Measurements from ENCODE around the gene RAB24. TPM values are rescaled to one million over a fixed set of nuclear protein-coding genes. Genes with fewer than 3 reads are reported as not detected.
A peak's percentile ranks its signal among the peaks of the same experiment; 100 is the strongest.

RAB24 gene
- total and polyA plus RNA-seq, 2 donors from 2014 or later: 25.0 to 77.6 TPM

GRCh38 chr5:177314376-177315342, 11.1 kb upstream of the RAB24 start:
- DNase-seq (peak in 1 of 5 donors; percentile 62), FAIRE-seq (no peak)
- peaks cover 0 to 11% (median 0%) of the 10 kb centered on the region in 3 donors for H3K4me1 ChIP-seq (ENCODE audit: control insufficient read depth in 2 of 3, insufficient read depth in 2 of 3, low read depth in 1 of 3, low read length in 3 of 3)
- no peak overlapping the region for H3K27ac ChIP-seq (ENCODE audit: low read depth in 2 of 2, low read length in 2 of 2)
- H3K9ac ChIP-seq (ENCODE audit: low read length in 3 of 3): no peak overlapping the region
- TF ChIP-seq CTCF (IDR thresholded peaks at IDR 0.05; ENCODE audit: borderline replicate concordance, extremely low read depth, insufficient read depth): no peak
- H3K27me3 ChIP-seq (ENCODE audit: control insufficient read depth, insufficient read depth, low read length): no peaks in the 10 kb centered on the region
- H3K36me3 ChIP-seq (ENCODE audit: control insufficient read depth in 2 of 3, insufficient read depth in 3 of 3, low read length in 3 of 3): no peaks in the 10 kb centered on the region
- H3K4me3 ChIP-seq (ENCODE audit: low read length in 3 of 3): no peak overlapping the region
- intact Hi-C loops (cut with DNase I): no loop called here
- no peaks in the 10 kb centered on the region for H3K9me3 ChIP-seq (ENCODE audit: control insufficient read depth in 2 of 3, insufficient read depth in 1 of 3, low read length in 3 of 3)

- Histone ChIP-seq H3K4me1 (ENCODE audit: control insufficient read depth in 2 of 3, insufficient read depth in 2 of 3, low read depth in 1 of 3, low read length in 3 of 3) (peaks cover 0 to 11% (median 0%) of the 10 kb centered on the region in 3 donors), H3K9me3 (ENCODE audit: control insufficient read depth in 2 of 3, insufficient read depth in 1 of 3, low read length in 3 of 3) (no peaks in the 10 kb centered on the region)
These were observed 10.2 kb upstream of the RAB24 start for GRCh38 chr5:177313561-177314259.

GRCh38 chr5:177312649-177313181, 9.2 kb upstream of the RAB24 start:
- no peaks in the 10 kb centered on the region for H3K27me3 ChIP-seq (ENCODE audit: control insufficient read depth, insufficient read depth, low read length)
- H3K27ac ChIP-seq (ENCODE audit: low read depth in 2 of 2, low read length in 2 of 2): no peak overlapping the region
- intact Hi-C loops (cut with DNase I): no loop called here
- no peak for FAIRE-seq
- H3K36me3 ChIP-seq (ENCODE audit: control insufficient read depth in 2 of 3, insufficient read depth in 3 of 3, low read length in 3 of 3): no peaks in the 10 kb centered on the region
- DNase-seq: peak in 4 of 5 donors; percentile 38 to 77 (median 51)
- no peak overlapping the region for H3K9ac ChIP-seq (ENCODE audit: low read length in 3 of 3)
- peaks cover 0 to 11% (median 0%) of the 10 kb centered on the region in 3 donors for H3K4me1 ChIP-seq (ENCODE audit: control insufficient read depth in 2 of 3, insufficient read depth in 2 of 3, low read depth in 1 of 3, low read length in 3 of 3)
- peak overlapping the region in 1 of 3 donors; percentile 17 for H3K4me3 ChIP-seq (ENCODE audit: low read length in 3 of 3)
- no peaks in the 10 kb centered on the region for H3K9me3 ChIP-seq (ENCODE audit: control insufficient read depth in 2 of 3, insufficient read depth in 1 of 3, low read length in 3 of 3)
- TF ChIP-seq CTCF (IDR thresholded peaks at IDR 0.05; ENCODE audit: borderline replicate concordance, extremely low read depth, insufficient read depth): no peak

More at GRCh38 chr5:177313561-177314259, 10.2 kb upstream of the RAB24 start:
- no peak overlapping the region for H3K9ac ChIP-seq (ENCODE audit: low read length in 3 of 3)
- H3K4me3 ChIP-seq (ENCODE audit: low read length in 3 of 3): no peak overlapping the region
- H3K27me3 ChIP-seq (ENCODE audit: control insufficient read depth, insufficient read depth, low read length): no peaks in the 10 kb centered on the region
- no peaks in the 10 kb centered on the region for H3K36me3 ChIP-seq (ENCODE audit: control insufficient read depth in 2 of 3, insufficient read depth in 3 of 3, low read length in 3 of 3)
- no peak overlapping the region for H3K27ac ChIP-seq (ENCODE audit: low read depth in 2 of 2, low read length in 2 of 2)
- TF ChIP-seq CTCF (IDR thresholded peaks at IDR 0.05; ENCODE audit: borderline replicate concordance, extremely low read depth, insufficient read depth): no peak
- no peak for FAIRE-seq
- intact Hi-C loops (cut with DNase I): no loop called here
- peak in 1 of 5 donors; percentile 35 for DNase-seq

All from kidney (tissue), 14 donors.